Upper lobe of right lung (tissue), 1 donor: ENCODE results near the gene EIF4E. TPM values are rescaled to one million over a fixed set of nuclear protein-coding genes. Genes with fewer than 3 reads are reported as not detected.
A peak's percentile ranks its signal among the peaks of the same experiment; 100 is the strongest.

ENCODE experiments used
- ATAC-seq: fragments of 200-7000 bp; cut with Tn5 transposase; one replicate; pipeline ENCODE4 v1.9.1; 2020; ENCODE audit warnings: mild to moderate bottlenecking, moderate library complexity
- DNase-seq: peaks from one replicate; pipeline ENCODE4 v3.0.0-alpha.2; 2020
- H3K27ac ChIP-seq: fragments of 200-600 bp; one replicate; pipeline ENCODE4 v1.8.0; 2022
- H3K27me3 ChIP-seq: fragments of 200-600 bp; one replicate; pipeline ENCODE4 v1.8.0; 2022; ENCODE audit warnings: mild to moderate bottlenecking
- H3K36me3 ChIP-seq: fragments of 200-600 bp; one replicate; pipeline ENCODE4 v1.8.0; 2022
- H3K4me1 ChIP-seq: fragments of 200-600 bp; one replicate; pipeline ENCODE4 v1.8.0; 2022
- H3K4me3 ChIP-seq: fragments of 200-600 bp; one replicate; pipeline ENCODE4 v1.8.0; 2022; ENCODE audit warnings: mild to moderate bottlenecking
- H3K9me3 ChIP-seq: fragments of 200-600 bp; one replicate; pipeline ENCODE4 v1.8.0; 2022
- CTCF ChIP-seq: fragments of 200-600 bp; IDR thresholded peaks from one replicate; pipeline ENCODE4 v1.8.0; 2022; ENCODE audit warnings: antibody characterized with exemption
- intact Hi-C: fragments of 100-400 bp; cut with DNase I; formaldehyde crosslinking; loops from one replicate; pipeline ENCODE4 v1.11.0; 2022
- long read RNA-seq: library from polyadenylated mRNA; unstranded; transcript quantifications from one replicate; pipeline ENCODE4 v2.0.0, GENCODE V29; 2021
- total RNA-seq: library from RNA; stranded (reverse); fragmentation: NEBNext Ultra II Directional; extraction: Animal tissue kit (Norgen Biotek cat#: 25700); gene quantifications from one replicate; pipeline ENCODE4 v1.2.1, GENCODE V29; 2021
- donor health status: DM: no; HTN: yes; CAD: no; lungs with severe emphysema.

Gene EIF4E, protein sequence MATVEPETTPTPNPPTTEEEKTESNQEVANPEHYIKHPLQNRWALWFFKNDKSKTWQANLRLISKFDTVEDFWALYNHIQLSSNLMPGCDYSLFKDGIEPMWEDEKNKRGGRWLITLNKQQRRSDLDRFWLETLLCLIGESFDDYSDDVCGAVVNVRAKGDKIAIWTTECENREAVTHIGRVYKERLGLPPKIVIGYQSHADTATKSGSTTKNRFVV
- 58.6 TPM for total RNA-seq
- long read RNA-seq, full-length matches to known transcripts, result 51 of 58 reads
- long read RNA-seq, partial matches to known transcripts, result 3 of 58 reads
- long read RNA-seq, other reads (novel, unspliced or antisense), result 4 of 58 reads

DNA sequence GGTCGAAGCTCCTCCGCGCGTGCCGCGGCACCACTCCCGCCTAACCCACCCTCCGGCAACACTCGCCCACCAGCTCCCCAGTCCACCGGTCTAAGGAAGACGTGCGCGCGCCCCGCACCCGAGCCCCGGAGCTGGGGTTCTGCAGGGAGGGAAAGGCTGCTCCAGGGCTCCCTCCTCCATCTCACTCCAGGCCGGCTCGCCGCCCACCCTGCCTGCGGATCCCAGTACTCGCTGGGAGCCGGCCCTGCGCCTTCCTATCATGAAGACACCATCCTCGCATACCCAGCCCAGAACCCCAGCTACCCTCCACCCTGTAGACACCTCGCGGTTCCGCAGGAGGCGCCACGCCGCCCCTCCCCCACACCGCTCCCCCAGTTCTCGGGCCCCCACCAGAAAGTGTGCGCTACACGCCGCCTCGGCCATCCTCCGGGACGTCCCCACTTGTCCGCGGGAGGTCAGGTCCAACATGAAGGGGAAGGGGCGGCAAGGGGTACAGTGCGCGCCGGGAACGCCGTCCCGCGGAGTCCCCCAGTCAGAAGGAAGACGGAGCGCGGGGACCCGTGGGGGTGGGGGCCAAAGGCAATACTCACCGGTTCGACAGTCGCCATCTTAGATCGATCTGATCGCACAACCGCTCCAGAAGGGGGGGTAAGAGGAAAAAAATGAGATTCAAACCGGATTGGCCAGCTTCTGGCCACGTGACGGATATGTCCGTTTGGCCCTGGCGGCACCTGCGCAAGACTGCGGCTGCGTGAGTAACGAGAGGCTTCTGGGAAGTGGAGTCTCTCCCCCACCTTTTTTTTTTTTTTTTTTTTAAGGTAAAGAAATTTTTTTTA is at the start of gene EIF4E:
TSS of gene EIF4E (minus strand) at position 629 of the 836 bp plus-strand sequence. CDS start at position 608, 21 bp downstream.
- ATAC-seq (peak; percentile 94), DNase-seq (peak; percentile 99)
- Histone ChIP-seq H3K36me3 (peaks cover 4% of the 10 kb centered on the region), H3K27ac (peak within 1 kb of the TSS; percentile 88), H3K9me3 (no peaks in the 10 kb centered on the region), H3K4me1 (peaks cover 19% of the 10 kb centered on the region), H3K27me3 (no peaks in the 10 kb centered on the region), H3K4me3 (peak within 1 kb of the TSS; percentile 99)
- TF ChIP-seq CTCF, result peak; percentile 31
- intact Hi-C loops, result no loop called here

GRCh38 chr4:98977557-98977956 is 48.6 kb upstream of the EIF4E start:
- TF ChIP-seq CTCF, result no peak
- no peaks in the 10 kb centered on the region for H3K36me3 ChIP-seq
- H3K27me3 ChIP-seq, result no peaks in the 10 kb centered on the region
- no peak overlapping the region for H3K4me3 ChIP-seq
- ATAC-seq, result no peak
- no peak for DNase-seq
- no peaks in the 10 kb centered on the region for H3K9me3 ChIP-seq
- intact Hi-C loops, result no loop called here
- H3K4me1 ChIP-seq, result no peaks in the 10 kb centered on the region
- H3K27ac ChIP-seq, result no peak overlapping the region

GRCh38 chr4:98976716-98977115 is 47.8 kb upstream of the EIF4E start:
- no peaks in the 10 kb centered on the region for H3K27me3 ChIP-seq
- H3K27ac ChIP-seq, result no peak overlapping the region
- no peak for ATAC-seq
- no peaks in the 10 kb centered on the region for H3K9me3 ChIP-seq
- intact Hi-C loops, result no loop called here
- no peak overlapping the region for H3K4me3 ChIP-seq
- no peak for DNase-seq
- no peak for TF ChIP-seq CTCF
- H3K4me1 ChIP-seq, result no peaks in the 10 kb centered on the region
- H3K36me3 ChIP-seq, result no peaks in the 10 kb centered on the region

GRCh38 chr4:98969878-98970785 is 41.2 kb upstream of the EIF4E start:
- TF ChIP-seq CTCF, result no peak
- Histone ChIP-seq H3K27ac (no peak overlapping the region), H3K4me1 (no peaks in the 10 kb centered on the region), H3K4me3 (no peak overlapping the region), H3K9me3 (no peaks in the 10 kb centered on the region), H3K36me3 (no peaks in the 10 kb centered on the region), H3K27me3 (no peaks in the 10 kb centered on the region)
- ATAC-seq (no peak), DNase-seq (no peak)
- intact Hi-C loops, result no loop called here

DNA sequence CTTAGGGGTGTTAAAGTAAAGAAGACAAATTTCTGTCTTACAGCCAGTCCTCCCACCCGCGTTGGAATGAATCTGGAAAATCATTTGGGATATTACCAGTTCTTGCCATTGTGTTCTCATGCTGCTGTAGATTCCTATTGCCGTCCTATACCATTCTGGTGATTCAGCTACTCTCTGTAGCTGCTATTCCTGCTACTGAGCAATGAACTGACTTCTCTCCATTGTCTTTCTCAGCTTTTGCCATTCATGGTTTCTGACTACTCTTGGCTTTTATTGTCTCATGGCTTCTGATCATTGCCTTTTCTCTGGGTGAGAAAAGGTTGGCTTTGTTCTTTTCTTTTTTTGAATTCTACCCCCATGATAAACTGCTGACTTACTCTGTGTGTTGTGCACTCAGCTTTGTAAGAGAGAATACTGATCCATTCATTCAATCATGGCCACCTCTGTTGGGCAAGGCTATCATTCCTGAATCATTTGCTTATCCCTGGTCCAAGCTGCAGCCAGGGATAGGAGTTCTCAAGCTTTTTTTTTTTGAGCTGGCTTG is 38.9 kb upstream of the EIF4E start:
- intact Hi-C loops, result no loop called here
- H3K4me3 ChIP-seq, result no peak overlapping the region
- H3K4me1 ChIP-seq, result no peaks in the 10 kb centered on the region

More for the DNA sequence above, 38.9 kb upstream of the EIF4E start:
- TF ChIP-seq CTCF, result no peak
- no peak overlapping the region for H3K27ac ChIP-seq
- H3K27me3 ChIP-seq, result no peaks in the 10 kb centered on the region
- DNase-seq (no peak), ATAC-seq (no peak)
- no peaks in the 10 kb centered on the region for H3K36me3 ChIP-seq
- no peaks in the 10 kb centered on the region for H3K9me3 ChIP-seq
